GM10847 (cell line): ENCODE results near the gene CELSR3.

Experiments
- POLR2A ChIP-seq: IDR thresholded peaks from 2 replicates; pipeline ENCODE4 v1.6.1; 2011; ENCODE audit not compliant: insufficient read length; ENCODE audit errors: extremely low read depth

The CELSR3 gene

DNA sequence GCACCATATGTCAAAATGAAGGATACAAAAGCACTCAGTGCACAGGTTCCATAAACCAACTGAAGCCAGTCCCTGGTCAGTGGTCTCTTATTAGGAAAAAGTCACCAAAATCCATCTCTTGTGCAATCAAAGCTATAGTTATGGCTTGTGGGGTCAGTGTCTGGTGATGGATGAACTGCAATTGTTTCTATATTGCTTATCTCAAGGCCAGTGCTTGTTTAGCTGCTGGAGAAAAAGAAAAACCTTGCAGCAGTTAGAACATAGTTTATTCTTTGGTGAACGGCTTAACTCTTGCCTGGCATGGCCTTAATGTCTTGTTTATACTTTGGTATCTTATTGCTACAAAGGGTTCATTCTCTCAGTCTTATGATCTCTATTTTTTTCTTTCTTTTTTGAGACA, 50.4 kb downstream of the CELSR3 start:
- no peak for TF ChIP-seq POLR2A

- peak; percentile 94 for TF ChIP-seq POLR2A
These were observed 53.3 kb downstream of the CELSR3 start, which contains the start of gene UQCRC1 for GRCh38 chr3:48609088-48610005. UQCRC1 (minus strand) TSS chr3:48609646; CDS start chr3:48609620, 26 bp downstream.

DNA sequence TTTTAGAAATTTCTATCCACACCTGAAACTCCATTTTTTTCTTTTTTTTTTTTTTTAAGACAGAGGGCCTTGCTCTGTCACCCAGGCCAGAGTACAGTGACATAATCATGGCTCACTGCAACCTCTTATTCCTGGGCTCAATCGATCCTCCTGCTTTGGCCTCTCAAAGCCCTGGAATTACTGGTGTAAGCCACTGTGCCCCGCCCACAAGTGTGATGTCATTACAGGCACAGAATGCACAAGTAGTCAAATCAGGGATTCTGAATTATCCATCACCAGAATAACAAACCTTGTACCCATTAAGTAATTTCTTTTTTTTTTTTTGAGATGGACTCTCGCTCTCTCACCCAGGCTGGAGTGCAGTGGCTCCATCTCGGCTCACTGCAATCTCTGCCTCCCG, 55.2 kb downstream of the CELSR3 start:
- TF ChIP-seq POLR2A: no peak

- TF ChIP-seq POLR2A: no peak
These were observed 61.1 kb downstream of the CELSR3 start for GRCh38 chr3:48601622-48601994.

DNA sequence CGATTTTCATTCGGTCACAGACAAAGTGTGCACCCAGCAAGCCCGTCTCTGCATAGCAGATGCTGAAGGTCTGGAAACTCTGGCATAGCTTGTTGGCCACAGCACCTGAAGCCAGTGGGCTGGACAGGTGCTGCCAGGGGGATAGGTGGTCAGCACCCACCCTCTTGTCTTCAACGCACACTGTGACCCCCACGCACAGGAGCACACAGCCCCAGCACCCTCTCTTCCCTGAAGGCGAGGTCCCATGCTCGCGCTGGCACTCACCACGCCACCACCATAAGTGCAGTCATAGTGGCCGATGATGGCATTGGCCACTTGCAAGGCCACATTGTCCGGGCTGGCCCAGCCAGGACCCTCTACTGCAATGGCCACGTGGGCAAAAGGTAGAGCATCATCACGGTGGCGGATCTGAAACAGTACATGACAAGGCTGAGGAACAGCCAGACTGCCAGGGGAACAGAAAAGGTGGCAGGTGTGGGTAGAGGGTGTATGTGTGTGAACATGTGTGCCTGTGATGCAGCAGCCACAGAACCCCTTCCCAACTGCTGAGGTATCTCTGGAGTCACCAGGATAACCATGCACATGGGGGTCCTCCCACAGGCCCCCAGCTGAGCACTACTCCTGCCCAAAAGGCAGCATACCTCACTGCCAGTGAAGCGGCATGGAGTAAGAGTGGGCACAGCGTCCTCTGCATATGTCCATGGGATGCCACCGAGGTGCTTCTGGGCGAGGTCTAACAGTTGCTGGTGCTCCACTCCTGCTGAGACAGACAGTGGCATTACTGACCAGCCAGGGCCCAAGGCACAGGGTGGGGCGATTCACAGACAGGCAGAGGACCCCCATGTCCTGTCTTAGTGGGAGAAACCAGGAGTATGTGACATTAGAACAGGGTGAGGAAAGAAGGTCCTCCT, 61.7 kb downstream of the CELSR3 start:
- no peak for TF ChIP-seq POLR2A

DNA sequence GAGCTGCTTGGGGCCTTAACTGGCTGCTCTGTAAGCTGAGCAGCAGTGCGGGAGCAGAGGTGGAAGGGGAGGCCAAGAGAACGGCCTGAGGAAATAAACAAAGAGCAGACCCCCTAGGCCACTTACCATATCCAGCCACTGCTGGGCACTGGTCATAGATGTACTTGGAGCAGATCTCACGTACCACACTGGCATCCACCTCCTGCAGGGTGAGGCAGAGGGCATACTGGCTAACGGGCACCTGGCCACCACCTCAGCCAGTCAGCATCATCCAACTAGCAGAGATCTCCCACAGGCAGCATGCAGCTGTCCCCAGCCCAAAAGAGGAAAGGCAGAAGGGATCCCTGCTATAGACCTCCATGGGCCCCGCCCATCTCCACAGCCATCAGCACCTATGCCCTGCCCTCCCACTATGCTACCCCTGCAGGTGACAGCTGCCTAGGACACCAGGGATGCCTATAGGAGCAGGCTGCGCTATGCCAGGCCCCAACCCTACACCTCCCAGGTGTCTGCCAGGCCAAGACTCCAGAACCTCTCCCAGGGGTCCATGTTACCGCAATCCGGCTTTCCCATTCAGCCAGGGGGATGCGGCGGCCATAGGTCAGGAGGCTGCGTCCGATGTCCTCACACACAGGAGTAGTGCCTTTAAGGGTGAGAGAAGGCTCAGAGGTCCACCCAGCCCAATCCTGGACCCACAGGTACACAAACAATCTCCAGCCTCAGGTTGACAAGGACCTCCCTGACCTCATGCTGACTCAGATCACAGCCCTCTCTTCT, 63.0 kb downstream of the CELSR3 start:
- no peak for TF ChIP-seq POLR2A

- TF ChIP-seq POLR2A: no peak
These were observed 63.6 kb downstream of the CELSR3 start for GRCh38 chr3:48599077-48599501.

- TF ChIP-seq POLR2A: no peak
These were observed 64.2 kb downstream of the CELSR3 start for GRCh38 chr3:48598323-48599076.

DNA sequence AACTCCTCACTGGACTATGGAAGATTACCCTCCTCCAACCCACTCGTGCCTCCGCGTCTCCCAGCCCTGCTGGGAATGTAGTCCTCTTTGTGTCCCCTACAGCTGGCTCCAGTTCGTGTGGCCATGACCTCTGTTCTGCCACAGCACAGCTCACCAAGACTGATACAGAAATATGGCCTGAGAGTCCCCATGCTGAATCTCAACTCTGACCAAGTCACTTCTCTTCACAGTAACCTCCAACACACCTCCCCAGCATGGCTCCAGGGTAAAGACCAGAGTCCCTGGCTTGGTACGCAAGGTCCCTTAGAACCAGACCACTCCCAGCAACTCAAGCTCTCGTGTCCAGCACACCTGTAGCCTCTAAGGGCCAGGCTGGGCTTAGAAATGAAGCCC, 65.3 kb downstream of the CELSR3 start:
- TF ChIP-seq POLR2A: no peak

GRCh38 chr3:48596676-48597407, 65.8 kb downstream of the CELSR3 start:
- TF ChIP-seq POLR2A: no peak

DNA sequence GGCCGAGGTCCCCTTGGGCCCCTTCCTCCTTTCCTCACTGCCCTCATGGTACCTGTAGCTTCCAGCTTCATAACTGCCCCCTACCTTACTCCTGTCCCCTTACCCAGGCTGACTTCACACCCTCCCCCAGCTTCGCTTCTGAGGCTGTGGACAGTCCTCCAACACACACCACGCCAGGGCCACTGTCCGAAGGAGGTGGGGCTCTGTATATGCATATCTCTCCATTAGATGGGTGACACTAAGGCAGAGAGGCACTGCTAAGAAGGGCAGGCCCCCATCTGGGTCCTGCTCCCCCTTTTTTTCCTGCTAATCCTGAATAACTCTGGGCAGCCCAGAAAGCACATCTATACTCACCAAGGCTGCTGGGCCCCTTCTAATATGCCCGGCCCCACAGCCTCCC, 66.5 kb downstream of the CELSR3 start:
- TF ChIP-seq POLR2A: no peak

- TF ChIP-seq POLR2A: no peak
These were observed 67.1 kb downstream of the CELSR3 start for GRCh38 chr3:48595526-48596121.

DNA sequence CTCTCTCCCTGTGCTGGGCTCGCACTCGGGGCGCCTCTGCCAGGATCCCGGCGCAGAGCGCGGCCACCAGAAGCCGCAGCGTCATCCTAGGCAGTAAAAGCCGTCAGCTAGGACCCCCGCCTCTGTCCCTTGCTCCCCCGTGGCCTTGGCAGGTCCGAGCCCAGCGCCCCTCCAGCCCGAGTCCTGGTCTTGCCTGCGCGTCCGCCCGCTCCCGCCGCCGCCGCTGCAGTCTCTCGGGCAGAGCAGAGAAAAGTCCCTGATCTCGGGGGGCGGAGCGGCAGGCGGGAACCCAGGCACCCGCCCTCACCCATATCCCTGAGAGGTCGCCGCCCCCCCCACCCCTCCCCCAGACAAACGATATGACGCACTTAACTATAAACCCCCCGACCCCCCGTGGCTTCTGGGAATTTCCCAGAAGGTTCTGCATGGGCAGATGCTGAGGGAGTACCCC, 67.6 kb downstream of the CELSR3 start, which contains the start of gene COL7A1:
COL7A1 (minus strand) TSS at position 255 of the 451 bp plus-strand sequence; CDS start at position 85, 170 bp downstream.
- no peak for TF ChIP-seq POLR2A
